Measurements from ENCODE around the gene PYGM.

PYGM gene

DNA sequence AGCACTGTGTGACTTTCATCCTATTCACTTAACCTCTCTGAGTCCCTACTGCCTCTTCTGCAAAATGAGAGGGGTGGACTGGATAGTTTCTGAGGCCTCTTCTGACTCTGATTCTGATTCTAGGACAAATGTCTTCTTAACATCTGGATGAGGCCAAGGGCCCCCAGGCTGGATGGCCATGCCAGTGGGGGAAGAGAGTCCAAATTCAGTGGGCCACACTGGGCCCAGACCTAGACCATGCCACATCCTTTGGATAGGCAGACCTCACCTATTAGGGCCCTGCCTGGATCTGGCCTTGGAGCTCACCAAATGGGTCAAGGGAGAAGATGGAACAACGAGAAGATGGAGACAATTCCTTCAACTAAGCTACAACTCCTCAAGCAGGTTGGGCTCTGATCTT is 61.3 kb downstream of the PYGM start:
- H4K20me1 ChIP-seq, result no peaks in the 10 kb centered on the region
- H3K36me3 ChIP-seq, result no peaks in the 10 kb centered on the region
- peaks cover 18 to 37% (median 34%) of the 10 kb centered on the region in 10 experiments for H3K4me1 ChIP-seq
- no peak overlapping the region for H3K4me3 ChIP-seq
- H3K9me3 ChIP-seq (replicated peaks in 1 of 11), result no peaks in the 10 kb centered on the region
- no peak overlapping the region for H3K9ac ChIP-seq
- H3K27me3 ChIP-seq, result no peaks in the 10 kb centered on the region
- no peak overlapping the region for H3K27ac ChIP-seq
- H3K4me2 ChIP-seq, result no peak overlapping the region
- TF ChIP-seq Cebpa-rat (IDR thresholded peaks at IDR 0.05), result no peak

DNA sequence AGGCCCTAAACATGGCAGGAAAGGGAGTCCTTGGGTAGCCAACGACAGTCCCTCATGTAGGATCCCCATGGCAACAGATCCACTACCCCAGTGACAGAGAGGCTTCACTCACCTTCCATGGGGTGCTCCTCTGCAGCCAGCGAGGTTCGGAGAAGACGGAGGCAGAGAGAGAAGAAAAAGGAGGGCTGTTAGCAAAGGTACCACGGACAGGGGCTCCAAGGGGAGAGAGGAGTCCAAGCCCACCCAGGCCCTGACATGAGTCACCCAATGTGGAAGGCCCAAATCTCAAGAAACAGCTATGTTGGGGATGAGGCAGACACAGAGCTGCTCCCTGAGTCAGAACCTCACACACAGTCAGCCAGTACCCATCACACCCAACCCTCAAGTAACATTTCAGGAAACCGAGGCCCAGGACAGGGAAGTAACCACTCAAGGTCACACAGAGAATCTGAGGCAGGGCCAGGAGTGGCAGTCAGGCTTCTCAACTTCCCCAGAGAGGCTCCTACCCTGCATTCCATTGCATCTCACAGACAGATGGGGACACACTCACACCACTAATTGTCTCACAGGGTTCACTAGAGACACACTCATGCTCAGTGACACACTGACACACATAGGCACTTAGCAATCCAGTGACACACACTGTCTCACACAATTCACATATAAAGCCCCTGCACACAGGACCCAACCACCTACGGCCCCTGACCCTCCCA is 62.0 kb downstream of the PYGM start:
- H3K9me3 ChIP-seq (replicated peaks in 1 of 11), result no peaks in the 10 kb centered on the region
- TF ChIP-seq Cebpa-rat (IDR thresholded peaks at IDR 0.05), result no peak
- H3K36me3 ChIP-seq, result no peaks in the 10 kb centered on the region
- H4K20me1 ChIP-seq, result no peaks in the 10 kb centered on the region
- H3K4me3 ChIP-seq, result no peak overlapping the region
- no peaks in the 10 kb centered on the region for H3K27me3 ChIP-seq
- no peak overlapping the region for H3K27ac ChIP-seq
- H3K9ac ChIP-seq, result no peak overlapping the region
- peaks cover 24 to 43% (median 40%) of the 10 kb centered on the region in 10 experiments for H3K4me1 ChIP-seq
- 0 out of 22 replicates have a peak overlapping the region, but pooled peaks of 1 of the 11 experiments have one; percentile 87 for H3K4me2 ChIP-seq
